Tibial nerve (tissue), 4 donors: ENCODE measurements around the gene ACSL5.

ENCODE experiments used
- CTCF ChIP-seq, 5 experiments: fragments of 200-600 bp in 3 of 5; fragments of 450-650 bp in 2 of 5; sonication (generic) in 3 of 5; IDR thresholded peaks; one replicate each; pipeline ENCODE4 v1.5.1; 2016 to 2019; ENCODE audit warnings: antibody characterized with exemption in 5 of 5, mild to moderate bottlenecking in 3 of 5, moderate library complexity in 2 of 5
- EP300 ChIP-seq, 2 donors: sonication (generic); formaldehyde crosslinking; IDR thresholded peaks; one replicate each; pipeline ENCODE4 v1.6.1; 2017; ENCODE audit warnings: antibody characterized with exemption in 2 of 2, mild to moderate bottlenecking in 1 of 2

- TF ChIP-seq EP300 (IDR thresholded peaks at IDR 0.05) (no peak), CTCF (IDR thresholded peaks at IDR 0.05) (no peak)
Observed at GRCh38 chr10:112448888-112449287, 75.0 kb downstream of the ACSL5 start.
